HG03354 (cell line): Measurements from ENCODE around the gene YWHAG.
"Not testable (repeated sequence)": the region's sequence is repeated elsewhere in the genome, so short reads cannot be mapped to it uniquely, and the experiment has no call there.

Source experiments
- ATAC-seq: cut with Tn5 transposase; IDR thresholded peaks from one replicate; pipeline ENCODE4 v1.9.1; 2021; ENCODE audit warnings: mild to moderate bottlenecking; ENCODE audit not compliant: unreplicated experiment, poor library complexity, severe bottlenecking

Gene YWHAG

DNA sequence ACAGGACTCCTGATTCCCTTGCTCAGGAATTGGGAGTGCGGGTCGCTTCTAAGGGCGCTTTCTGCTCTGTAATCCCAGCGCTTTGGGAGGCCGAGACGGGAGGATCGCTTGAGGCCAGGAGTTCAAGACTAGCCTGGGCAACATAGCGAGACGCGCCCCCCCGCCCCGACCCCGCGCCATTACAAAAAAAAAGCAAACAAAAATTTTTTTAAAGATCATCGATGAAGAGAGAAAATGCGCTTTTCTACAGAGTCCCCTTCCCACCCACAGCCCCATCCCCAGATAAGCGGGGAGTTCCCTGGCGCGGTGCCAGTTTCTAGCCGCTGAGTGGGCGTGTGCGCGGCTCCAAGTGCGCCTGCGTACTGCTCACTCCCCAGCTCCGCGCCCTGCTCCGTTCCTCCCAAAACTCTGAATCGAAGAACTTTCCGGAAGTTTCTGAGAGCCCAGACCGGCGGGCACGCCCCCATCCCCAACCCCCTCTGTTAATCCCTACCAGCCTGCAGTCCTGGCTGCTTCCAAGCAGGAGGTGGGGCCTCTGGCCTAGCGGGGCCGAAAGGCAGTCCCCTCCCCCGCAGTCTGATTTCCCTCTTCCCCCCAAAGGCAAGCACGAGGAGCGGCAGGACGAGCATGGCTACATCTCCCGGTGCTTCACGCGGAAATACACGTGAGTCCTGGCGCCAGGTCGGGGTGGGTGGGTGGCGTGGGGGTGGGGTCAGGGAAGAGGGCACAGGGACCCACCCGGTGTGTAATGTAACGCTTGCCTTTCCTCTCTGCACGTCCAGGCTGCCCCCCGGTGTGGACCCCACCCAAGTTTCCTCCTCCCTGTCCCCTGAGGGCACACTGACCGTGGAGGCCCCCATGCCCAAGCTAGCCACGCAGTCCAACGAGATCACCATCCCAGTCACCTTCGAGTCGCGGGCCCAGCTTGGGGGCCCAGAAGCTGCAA lies 55.3 kb downstream of the YWHAG start:
- no peak for ATAC-seq

DNA sequence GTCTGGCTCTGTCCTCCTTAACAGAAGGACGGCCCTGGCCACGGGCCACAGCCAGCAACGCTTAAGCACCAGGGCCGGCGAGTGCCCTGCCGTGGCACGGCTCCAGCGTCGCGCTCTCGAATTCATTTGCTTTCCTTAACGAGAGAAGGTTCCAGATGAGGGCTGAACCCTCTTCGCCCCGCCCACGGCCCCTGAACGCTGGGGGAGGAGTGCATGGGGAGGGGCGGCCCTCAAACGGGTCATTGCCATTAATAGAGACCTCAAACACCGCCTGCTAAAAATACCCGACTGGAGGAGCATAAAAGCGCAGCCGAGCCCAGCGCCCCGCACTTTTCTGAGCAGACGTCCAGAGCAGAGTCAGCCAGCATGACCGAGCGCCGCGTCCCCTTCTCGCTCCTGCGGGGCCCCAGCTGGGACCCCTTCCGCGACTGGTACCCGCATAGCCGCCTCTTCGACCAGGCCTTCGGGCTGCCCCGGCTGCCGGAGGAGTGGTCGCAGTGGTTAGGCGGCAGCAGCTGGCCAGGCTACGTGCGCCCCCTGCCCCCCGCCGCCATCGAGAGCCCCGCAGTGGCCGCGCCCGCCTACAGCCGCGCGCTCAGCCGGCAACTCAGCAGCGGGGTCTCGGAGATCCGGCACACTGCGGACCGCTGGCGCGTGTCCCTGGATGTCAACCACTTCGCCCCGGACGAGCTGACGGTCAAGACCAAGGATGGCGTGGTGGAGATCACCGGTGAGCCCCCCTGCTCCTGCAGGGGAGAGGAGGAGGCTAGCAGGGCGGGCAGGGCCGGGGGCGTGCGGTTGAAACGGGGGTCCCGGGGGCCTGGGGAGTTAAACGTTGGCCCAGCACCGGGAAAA lies 56.2 kb downstream of the YWHAG start, which contains the start of gene HSPB1:
Gene HSPB1 (plus strand): TSS at position 327 of the 855 bp plus-strand sequence. CDS start 40 bp downstream, at position 367.
- peak; percentile 64 for ATAC-seq

DNA sequence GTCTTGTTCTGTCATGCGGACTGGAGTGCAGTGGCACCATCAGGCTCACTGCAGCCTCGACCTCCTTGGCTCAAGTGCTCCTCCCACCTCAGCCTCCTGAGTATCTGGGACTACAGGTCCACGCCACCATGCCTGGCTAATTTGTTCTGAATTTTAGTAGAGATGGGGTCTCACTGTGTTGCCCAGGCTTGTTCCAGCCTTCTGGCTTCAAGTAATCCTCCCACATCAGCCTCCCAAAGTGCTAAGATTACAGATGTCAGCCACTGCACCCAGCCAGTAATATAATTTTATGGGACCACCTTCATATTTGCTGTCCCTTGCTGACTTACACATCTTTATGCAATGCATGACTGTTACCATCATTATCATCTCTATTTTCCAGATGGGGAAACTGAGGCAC lies 57.8 kb downstream of the YWHAG start:
- no peak for ATAC-seq

DNA sequence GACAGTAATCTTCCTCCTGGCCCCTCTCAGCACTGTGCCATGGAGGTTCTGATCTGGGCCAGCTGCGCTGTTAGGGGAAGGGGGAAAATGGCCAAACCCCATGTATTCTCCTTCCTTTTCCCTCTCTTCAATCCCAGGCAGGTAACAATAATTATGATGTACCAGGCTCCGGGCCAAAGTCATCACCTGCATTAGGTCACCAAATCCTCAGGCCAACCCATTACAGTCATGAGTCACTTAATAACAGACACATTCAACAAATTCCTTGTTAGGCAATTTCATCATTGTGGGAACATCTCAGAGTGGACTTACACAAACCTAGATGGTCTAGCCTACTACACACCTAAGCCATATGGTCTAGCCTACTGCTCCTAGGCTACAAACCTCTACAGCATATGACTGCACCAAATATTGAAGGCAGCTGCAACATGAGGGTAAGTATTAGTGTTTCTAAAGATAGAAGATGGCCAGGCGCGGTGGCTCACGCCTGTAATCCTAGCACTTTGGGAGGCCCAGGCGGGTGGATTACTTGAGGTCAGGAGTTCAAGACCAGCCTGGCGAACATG lies 58.5 kb downstream of the YWHAG start:
- no peak for ATAC-seq

DNA sequence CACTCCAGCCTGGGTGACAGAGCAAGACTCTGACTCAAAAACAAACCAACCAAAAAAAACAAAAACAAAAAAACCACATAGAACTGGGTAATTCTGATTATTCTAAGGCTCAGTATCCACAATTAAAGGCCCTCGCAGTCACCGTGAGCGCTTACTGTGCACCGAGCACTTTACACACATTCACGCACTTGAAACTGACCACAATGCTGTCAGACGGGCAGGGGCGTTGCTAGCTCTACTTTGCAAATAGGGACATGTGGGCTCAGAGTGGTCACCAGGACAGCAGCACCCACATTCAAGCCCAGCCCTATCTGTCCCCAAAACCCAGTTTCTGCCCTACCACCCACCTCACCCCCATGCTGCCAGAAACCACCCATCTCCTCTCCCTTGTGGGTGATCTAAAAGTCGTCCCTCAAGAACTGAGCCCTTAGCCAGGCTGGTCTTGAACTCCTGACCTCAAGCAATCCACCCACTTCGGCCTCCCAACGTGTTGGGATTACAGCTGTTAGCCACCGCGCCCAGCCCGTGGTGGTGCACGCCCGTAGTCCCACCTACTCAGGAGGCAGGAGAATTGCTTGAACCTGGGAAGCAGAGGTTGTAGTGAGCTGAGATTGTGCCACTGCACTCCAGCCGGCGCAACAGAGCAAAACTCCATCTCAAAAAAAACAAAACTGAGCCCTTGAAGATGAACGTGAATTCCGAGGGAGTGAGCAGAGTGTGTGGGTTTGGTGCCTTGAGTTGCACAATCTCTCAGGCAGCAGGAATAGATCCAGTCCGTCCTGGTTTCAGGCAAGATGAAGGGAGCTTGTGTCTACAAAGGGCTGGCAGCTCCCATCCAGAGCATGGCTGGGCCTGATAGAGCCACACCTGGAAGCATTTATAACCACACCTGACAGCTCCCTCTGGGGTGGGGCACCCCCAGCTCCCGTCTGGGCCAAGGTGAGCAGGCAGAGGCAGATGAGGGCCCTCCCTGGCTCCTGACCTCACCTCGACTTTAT lies 61.7 kb downstream of the YWHAG start:
- no peak for ATAC-seq

DNA sequence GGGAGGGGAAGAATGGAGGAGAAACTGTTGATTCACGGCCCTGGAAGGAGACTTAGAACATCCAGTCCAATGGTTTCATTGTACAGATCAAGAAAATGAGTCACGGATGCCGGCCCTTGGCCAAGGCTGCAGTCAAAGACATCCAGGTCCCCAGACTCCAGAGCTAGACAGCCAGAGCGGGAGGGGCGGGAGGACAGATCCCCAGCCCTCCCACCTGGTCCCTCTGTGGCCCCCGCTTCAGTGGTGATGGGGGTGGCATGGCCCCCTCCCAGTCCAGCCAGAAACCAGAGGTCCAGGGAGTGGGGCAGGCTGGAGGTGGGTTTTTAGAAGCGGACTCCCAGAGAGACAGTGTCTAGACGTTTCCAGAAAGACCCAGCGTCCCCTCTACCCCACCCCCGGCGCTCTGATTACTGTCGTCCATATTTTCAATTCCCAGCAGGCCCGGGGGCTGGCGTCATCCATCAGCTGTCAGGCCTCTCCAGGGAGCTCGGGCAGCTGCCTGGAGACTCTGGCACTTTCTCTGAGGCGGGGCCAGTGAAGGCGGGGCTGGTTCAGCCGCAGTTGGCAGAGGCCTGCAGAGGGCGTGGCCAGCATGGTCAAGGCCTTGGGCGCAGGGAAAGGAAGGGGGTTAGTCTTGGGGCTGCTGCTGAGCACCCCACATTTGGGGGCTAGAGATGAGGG lies 64.3 kb downstream of the YWHAG start:
- peak; percentile 48 for ATAC-seq

DNA sequence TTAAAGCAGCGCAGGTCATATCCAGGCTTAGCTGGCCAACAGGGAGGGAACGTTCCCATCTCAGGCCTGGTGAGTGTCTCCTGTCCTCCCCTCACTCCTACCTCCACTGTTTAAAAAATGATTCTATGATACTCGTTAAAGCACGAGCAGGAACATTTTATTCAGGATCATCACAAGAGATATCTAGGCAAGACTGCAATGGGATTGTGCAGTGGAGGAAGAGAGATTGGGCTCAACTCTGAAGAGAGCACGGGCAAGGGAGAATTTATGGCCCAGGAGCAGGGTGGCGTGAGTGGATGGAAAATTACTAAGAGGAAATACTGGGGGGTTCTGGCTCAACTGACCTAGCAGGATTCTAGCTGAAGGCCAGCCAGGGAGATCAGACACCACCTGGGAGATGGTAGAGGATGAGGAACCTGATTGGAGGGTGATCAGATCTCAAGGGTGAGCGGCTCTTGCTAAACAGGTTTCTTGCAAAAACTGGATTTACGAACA lies 65.3 kb downstream of the YWHAG start:
- no peak for ATAC-seq

DNA sequence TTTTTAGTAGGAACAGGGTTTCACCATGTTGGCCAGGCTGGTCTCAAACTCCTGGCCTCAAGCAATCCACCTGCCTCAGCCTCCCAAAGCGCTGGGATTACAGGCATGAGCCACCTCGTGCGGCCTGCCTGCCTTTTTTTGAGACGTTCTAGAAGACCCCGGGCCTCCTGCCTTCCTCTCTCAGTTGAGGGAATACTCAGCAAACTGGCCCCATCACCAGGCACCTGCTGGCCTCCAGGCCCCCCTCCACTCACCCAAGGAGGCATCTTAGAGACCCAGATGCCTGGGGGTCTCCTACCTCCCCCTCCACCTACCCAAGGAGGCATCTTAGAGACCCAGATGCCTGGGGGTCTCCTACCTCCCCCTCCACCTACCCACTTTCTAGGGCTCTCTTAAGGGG lies 65.9 kb downstream of the YWHAG start:
- ATAC-seq, result not testable (repeated sequence)

DNA sequence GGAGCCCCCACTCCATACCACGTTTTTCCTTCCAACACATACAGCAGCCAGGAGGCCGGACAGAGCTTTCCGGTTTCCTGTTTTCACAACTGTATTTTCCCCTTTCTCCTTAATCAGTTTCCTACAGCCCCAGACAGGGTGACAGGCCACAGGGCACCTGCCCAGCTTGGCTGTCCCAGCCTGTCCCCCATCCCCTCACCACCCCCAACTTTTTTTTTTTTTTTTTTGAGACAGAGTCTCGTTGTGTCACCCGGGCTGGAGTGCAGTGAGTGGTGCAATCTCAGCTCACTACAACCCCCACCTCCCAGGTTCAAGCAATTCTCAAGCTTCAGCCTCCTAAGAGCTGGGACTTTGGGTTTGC lies 66.6 kb downstream of the YWHAG start:
- ATAC-seq, result no peak

DNA sequence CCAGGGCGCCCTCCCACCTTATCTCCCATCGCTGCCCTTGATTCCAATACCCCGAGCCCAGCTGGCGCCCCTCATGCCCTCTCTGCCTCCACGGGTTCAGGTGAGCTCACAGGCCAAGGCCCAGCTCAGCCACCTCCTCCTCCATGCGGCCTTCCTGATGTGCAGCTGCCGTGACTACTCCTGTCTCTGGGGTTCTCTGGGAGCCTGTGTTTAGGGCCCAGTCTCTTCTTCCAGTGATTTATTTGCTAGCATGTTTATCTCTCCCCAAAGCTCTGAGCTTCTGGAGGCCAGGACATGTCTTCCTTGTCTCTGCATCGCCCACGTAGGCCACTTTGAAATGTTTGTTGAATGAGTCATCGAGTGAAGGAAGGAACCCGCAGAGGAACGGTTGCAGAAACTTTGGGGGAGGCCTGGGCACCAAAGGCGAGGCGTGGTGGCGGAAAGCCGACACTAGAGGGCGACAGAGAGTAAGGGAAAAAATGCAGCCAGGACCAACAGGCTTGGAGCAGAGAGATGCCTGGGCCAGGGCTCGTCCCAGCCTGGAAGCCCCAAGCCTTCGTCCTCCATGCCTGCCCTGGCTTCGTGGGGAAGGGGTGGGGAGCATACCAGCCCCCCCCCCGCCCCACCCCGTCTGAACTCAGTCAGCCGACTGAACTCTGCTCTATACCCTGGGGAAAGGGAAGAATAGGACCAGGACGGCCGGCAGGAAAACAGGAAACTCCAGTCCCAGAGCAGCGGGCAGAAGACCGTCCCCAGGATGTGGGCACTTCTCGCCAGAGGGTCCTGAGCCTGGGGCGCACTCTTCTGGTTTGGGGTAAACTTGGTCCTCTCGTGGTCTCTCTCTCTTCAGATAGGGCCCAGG lies 67.2 kb downstream of the YWHAG start:
- peak; percentile 81 for ATAC-seq

DNA sequence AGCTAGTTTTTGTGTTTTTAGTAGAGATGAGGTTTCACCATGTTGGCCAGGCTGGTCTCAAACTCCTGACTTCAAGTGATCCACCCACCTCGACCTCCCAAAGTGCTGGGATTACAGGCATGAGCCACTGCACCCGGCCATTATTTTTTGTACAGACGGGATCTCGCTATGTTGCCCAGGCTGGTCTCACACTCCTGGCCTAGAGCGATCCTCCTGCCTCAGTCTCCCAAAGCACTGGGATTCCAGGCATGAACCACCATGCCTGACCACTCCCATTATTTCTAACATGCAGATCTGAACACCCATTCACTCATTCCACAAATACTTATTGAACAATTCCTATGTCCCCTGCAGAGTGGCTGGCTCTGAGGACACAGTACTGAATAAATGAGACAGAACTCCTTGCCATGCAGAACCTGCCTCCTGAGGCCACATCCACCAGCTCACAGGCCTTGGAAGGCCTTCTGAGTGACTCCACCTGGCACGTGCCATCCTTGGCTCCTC lies 67.9 kb downstream of the YWHAG start:
- ATAC-seq, result not testable (repeated sequence)

DNA sequence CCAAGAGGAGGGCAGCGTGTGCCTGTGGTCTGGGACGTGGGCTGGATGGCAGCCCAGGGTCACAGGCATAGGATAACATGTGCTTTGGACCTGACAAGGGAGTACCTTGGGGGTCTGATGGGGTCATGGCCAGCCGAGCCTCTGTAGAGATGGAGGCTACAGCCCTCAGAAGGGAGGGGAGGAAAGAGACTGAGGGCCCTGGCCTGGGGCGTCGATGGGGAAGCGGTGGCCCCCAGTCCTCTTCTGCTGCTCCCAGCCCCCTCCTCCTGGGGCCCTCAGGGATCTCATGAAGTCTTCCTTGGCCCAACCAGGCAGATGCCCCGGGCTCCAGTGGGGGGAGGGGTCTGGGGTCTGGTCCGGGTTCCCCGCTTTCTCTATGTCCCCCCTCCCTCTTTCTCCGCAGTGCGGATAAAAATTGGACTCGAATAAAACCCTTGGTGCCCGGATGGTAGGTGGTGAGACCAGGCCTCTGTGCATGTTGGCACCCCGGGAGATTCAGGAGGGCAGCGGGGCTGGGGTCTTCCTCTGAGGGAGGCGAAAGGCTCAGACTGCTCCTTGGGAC lies 71.9 kb downstream of the YWHAG start:
- no peak for ATAC-seq

DNA sequence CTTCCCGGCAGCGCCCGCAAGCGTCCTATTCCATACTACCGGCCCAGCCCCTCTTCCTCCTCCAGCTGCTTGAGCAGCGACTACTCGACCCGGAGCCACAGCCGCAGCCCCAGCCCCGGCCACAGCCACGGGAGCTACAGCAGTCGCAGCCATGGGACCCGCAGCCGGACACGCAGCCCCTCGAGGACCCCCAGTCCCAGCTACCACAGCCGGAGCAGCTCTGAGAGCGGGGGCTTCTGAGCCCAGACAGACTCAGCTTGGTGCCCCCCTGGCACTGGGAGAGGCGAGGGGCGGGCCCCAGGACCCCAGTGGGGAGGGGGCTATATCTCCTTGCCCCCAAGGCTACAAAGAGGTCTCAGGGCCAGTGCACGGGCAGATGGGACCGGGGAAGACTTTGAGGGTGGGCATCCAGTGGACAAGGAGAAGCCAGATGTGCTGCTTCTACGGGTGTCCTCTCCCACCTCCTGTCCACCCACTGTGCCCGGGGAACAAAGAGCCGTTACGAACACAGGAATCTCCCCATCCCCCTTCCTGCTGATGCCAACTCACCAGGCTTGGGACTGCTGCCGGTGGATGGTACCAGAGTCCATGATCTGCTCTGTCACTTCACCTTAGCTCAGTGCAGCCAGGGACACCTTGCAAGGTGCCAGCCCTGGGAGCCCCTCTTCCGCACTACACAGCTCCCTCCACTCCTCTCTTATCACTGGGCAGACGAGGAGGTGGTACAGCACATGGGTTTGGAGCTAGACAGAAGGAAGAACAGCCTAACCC lies 73.0 kb downstream of the YWHAG start:
- no peak for ATAC-seq

DNA sequence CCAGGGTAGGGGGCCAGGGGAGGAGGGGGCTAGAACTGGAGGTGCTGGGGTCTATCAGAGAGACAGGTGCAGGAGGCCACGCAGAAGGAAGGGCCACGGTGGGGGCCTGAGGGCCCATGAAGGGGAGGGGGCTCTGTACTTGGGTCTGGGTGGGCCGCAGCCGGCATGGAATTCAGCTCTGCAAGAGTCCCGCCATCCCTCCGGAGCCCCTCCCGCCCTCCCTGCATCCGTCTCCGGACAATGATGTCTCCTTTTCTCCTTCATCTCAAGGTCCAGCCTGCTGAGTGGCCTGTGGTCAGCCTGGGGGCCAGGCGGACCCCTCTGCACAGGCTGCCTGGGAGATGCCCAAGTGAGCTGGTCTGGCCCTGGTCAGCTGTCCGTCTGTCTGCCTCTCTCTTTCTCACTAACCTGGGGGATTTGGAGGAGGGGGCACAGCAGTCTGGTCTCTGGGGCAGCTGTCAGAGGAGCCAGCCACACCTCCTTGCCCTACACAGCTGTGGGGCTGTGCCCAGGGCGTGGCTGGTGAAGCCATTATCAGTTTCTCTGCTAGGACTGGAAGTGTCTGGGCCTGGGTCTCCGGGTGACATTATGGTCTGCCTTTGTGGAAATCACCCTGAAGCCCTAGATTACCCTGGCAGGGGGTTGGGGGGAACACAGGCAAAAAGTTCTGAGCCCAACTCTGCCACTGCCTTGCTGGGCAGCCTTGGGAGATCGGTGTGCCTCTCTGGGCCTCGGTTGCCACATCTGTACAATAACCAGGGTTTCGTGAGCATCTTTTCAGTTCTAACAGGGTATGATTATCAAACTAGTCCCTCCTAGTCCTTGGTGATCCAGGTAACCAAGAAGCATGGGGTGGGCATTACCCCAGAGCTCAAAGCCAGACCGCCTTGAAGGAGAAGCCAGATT lies 75.3 kb downstream of the YWHAG start:
- no peak for ATAC-seq
